Mammary epithelial cell (primary cell): ENCODE data around the gene GFI1.

Experiments
- CTCF ChIP-seq, 2 donors: IDR thresholded peaks in 1 of 2; conservative IDR thresholded peaks in 1 of 2; 2 replicates each; pipeline ENCODE4 v1.5.1; 2011 to 2012; ENCODE audit warnings: inconsistent platforms in 2 of 2, low read length in 2 of 2, mild to moderate bottlenecking in 2 of 2, control low read depth in 1 of 2, low read depth in 1 of 2; ENCODE audit not compliant: insufficient read depth in 1 of 2; ENCODE audit errors: extremely low read depth in 1 of 2
- EZH2 ChIP-seq: IDR thresholded peaks from 2 replicates; pipeline ENCODE4 v1.6.1; 2012; ENCODE audit warnings: low read length, inconsistent platforms, borderline replicate concordance

DNA sequence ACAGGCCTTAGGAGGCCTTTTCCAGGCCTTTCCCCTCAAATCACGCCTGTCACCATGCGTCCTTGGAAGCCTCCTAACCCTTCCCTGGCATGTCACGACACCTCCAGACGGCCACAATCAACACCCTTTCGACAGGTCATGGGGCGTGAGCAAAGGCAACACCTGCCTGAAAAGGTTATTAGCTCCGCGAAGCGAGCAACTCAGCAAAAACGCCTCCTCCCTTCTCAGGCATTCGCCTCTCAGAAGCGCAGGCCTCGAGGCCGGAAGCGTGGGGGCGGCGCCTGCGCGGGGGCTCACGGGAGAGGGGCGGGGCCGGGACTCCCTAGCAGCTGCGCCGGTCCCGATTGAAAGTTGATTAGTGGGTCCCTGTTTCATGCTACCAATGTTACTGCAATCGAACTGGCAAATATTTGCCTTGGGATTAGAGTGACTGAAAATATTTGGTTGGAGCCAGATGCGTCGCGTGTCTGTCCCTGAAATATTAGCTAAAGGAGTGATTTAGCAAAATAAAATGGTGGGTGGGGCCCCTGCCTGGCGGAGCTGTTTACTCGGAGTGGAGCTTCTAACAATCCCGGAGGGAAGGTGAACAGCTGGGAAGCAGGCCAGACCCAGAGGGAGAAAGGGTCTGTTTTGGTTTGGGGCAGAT lies 44.9 kb downstream of the GFI1 start:
- TF ChIP-seq CTCF (conservative IDR thresholded peaks at IDR 0.05 in 1 of 2, IDR thresholded peaks at IDR 0.05 in 1 of 2; ENCODE audit: extremely low read depth in 1 of 2, insufficient read depth in 1 of 2, low read depth in 1 of 2, low read length in 2 of 2) (no peak), EZH2 (no peak)
